Neuronal stem cell (in vitro differentiated cells): ENCODE measurements around the gene PCK1.

Experiments used
- DNase-seq: peaks from one replicate; pipeline ENCODE4 v3.0.0-alpha.2; 2013; ENCODE audit warnings: low spot score
- H2AFZ ChIP-seq: one replicate; pipeline ENCODE4 v1.6.1; 2013; ENCODE audit warnings: mild to moderate bottlenecking, low read length, inconsistent platforms
- H2AK5ac ChIP-seq: 2 replicates; pipeline ENCODE4 v1.6.1; 2013; ENCODE audit warnings: low read depth, mild to moderate bottlenecking, inconsistent platforms, low read length, moderate library complexity, mixed read lengths
- H2BK120ac ChIP-seq: 2 replicates; pipeline ENCODE4 v1.6.1; 2013; ENCODE audit warnings: low read depth, mild to moderate bottlenecking, inconsistent platforms, low read length, moderate library complexity, mixed read lengths
- H2BK12ac ChIP-seq: one replicate; pipeline ENCODE4 v1.6.1; 2013; ENCODE audit warnings: low read length, inconsistent platforms
- H2BK15ac ChIP-seq: 2 replicates; pipeline ENCODE4 v1.6.1; 2013; ENCODE audit warnings: mild to moderate bottlenecking, low read length, inconsistent platforms, mixed read lengths
- H2BK5ac ChIP-seq: one replicate; pipeline ENCODE4 v1.6.1; 2013; ENCODE audit warnings: inconsistent platforms, mild to moderate bottlenecking, low read length, moderate library complexity
- H3K14ac ChIP-seq: one replicate; pipeline ENCODE4 v1.6.1; 2013; ENCODE audit warnings: low read length, inconsistent platforms
- H3K18ac ChIP-seq: 2 replicates; pipeline ENCODE4 v1.6.1; 2013; ENCODE audit warnings: low read length, inconsistent platforms
- H3K23ac ChIP-seq: 2 replicates; pipeline ENCODE4 v1.6.1; 2013; ENCODE audit warnings: low read depth, mild to moderate bottlenecking, mixed read lengths, low read length, inconsistent platforms; ENCODE audit not compliant: poor library complexity
- H3K27ac ChIP-seq: replicated peaks from 3 replicates; pipeline ENCODE4 v1.5.1; 2013; ENCODE audit warnings: low read length, inconsistent platforms
- H3K27me3 ChIP-seq, 3 experiments: 2 replicates each; pipeline ENCODE4 v1.6.1; 2013; ENCODE audit warnings: low read length in 3 of 3, mild to moderate bottlenecking in 2 of 3, inconsistent platforms in 1 of 3, low read depth in 1 of 3, mixed read lengths in 1 of 3, moderate library complexity in 1 of 3; ENCODE audit not compliant: control insufficient read depth in 3 of 3, insufficient read depth in 3 of 3
- H3K36me3 ChIP-seq, 2 donors: replicated peaks in 1 of 2; 2 replicates each; pipeline ENCODE4 v1.6.1; 2013; ENCODE audit warnings: low read length in 2 of 2; ENCODE audit not compliant: control insufficient read depth in 2 of 2, insufficient read depth in 2 of 2
- H3K4ac ChIP-seq: 2 replicates; pipeline ENCODE4 v1.6.1; 2013; ENCODE audit warnings: inconsistent platforms, mild to moderate bottlenecking, low read length, moderate library complexity
- H3K4me1 ChIP-seq, 2 donors: 1 replicate in 1 of 2; 2 replicates in 1 of 2; pipeline ENCODE4 v1.6.1; 2013; ENCODE audit warnings: low read length in 2 of 2, low read depth in 1 of 2; ENCODE audit not compliant: control insufficient read depth in 2 of 2, insufficient read depth in 1 of 2
- H3K4me2 ChIP-seq: one replicate; pipeline ENCODE4 v1.6.1; 2013; ENCODE audit warnings: mild to moderate bottlenecking, low read length, inconsistent platforms; ENCODE audit not compliant: insufficient read depth, poor library complexity, severe bottlenecking
- H3K4me3 ChIP-seq, 2 donors: 2 replicates each; pipeline ENCODE4 v1.5.1; 2013; ENCODE audit warnings: low read length in 2 of 2, mild to moderate bottlenecking in 2 of 2, inconsistent platforms in 1 of 2, moderate library complexity in 1 of 2
- H3K79me1 ChIP-seq: one replicate; pipeline ENCODE4 v1.6.1; 2013; ENCODE audit warnings: low read depth, mild to moderate bottlenecking, inconsistent platforms, low read length, moderate library complexity
- H3K9ac ChIP-seq: one replicate; pipeline ENCODE4 v1.6.1; 2013; ENCODE audit warnings: mild to moderate bottlenecking, low read depth, low read length, inconsistent platforms; ENCODE audit not compliant: poor library complexity
- H3K9me3 ChIP-seq, 2 donors: replicated peaks in 1 of 2; 2 replicates each; pipeline versions ENCODE3 to v1.6.1; 2013; ENCODE audit warnings: low read length in 2 of 2, mild to moderate bottlenecking in 2 of 2, inconsistent platforms in 1 of 2, low read depth in 1 of 2, mixed read lengths in 1 of 2, moderate library complexity in 1 of 2; ENCODE audit not compliant: control insufficient read depth in 2 of 2, insufficient read depth in 1 of 2
- H4K8ac ChIP-seq: one replicate; pipeline ENCODE4 v1.6.1; 2013; ENCODE audit warnings: low read depth, mild to moderate bottlenecking, inconsistent platforms, low read length, moderate library complexity
- H4K91ac ChIP-seq: one replicate; pipeline ENCODE4 v1.6.1; 2013; ENCODE audit warnings: low read length, low read depth, mild to moderate bottlenecking, inconsistent platforms; ENCODE audit not compliant: poor library complexity
- WGBS, 2 donors: extraction: QIAGEN DNeasy Blood & Tissue Kit; methylation state at CpG; one replicate each; pipeline ENCODE4 v1.1.7; 2013; ENCODE audit warnings: missing lambda C conversion rate in 2 of 2, mixed read lengths in 1 of 2; ENCODE audit not compliant: insufficient read length in 2 of 2, insufficient replicate concordance in 1 of 2; ENCODE audit errors: extremely low coverage in 2 of 2; 5-methylcytosine and 5-hydroxymethylcytosine counted together

Gene PCK1

GRCh38 chr20:57612916-57613315, 52.0 kb downstream of the PCK1 start:
- Histone ChIP-seq H3K4me3 (no peak overlapping the region), H2AFZ (no peak overlapping the region), H3K4me1 (peaks cover 0 to 1% of the 10 kb centered on the region in 2 donors), H3K36me3 (no peaks in the 10 kb centered on the region), H3K4ac (no peak overlapping the region), H3K27ac (no peak overlapping the region), H3K79me1 (no peaks in the 10 kb centered on the region), H2BK5ac (no peak overlapping the region), H4K8ac (no peak overlapping the region), H2AK5ac (no peak overlapping the region), H2BK15ac (no peak overlapping the region), H4K91ac (no peak overlapping the region), H3K14ac (no peak overlapping the region), H3K23ac (no peak overlapping the region), H3K18ac (no peak overlapping the region), H3K9ac (no peak overlapping the region), H2BK12ac (no peak overlapping the region), H3K9me3 (no peaks in the 10 kb centered on the region), H3K27me3 (peaks cover 0 to 13% (median 2%) of the 10 kb centered on the region in 3 experiments), H3K4me2 (no peak overlapping the region), H2BK120ac (no peak overlapping the region)
- no peak for DNase-seq
- WGBS, 2 donors = no CpG with 5 or more reads among the region's 7 CpGs

GRCh38 chr20:57613481-57613921, 52.6 kb downstream of the PCK1 start:
- no peak overlapping the region for H2AK5ac ChIP-seq
- H2BK120ac ChIP-seq = no peak overlapping the region
- peaks cover 0 to 1% of the 10 kb centered on the region in 2 donors for H3K4me1 ChIP-seq
- H3K27me3 ChIP-seq = peaks cover 0 to 18% (median 2%) of the 10 kb centered on the region in 3 experiments
- no peak overlapping the region for H4K8ac ChIP-seq
- H3K14ac ChIP-seq = no peak overlapping the region
- no peak overlapping the region for H4K91ac ChIP-seq
- no peaks in the 10 kb centered on the region for H3K79me1 ChIP-seq
- no peak overlapping the region for H3K4ac ChIP-seq
- no peak overlapping the region for H3K27ac ChIP-seq
- DNase-seq = no peak
- H3K9ac ChIP-seq = no peak overlapping the region
- H3K9me3 ChIP-seq = no peaks in the 10 kb centered on the region
- no peaks in the 10 kb centered on the region for H3K36me3 ChIP-seq
- H2BK12ac ChIP-seq = no peak overlapping the region
- no peak overlapping the region for H3K4me2 ChIP-seq
- no peak overlapping the region for H3K18ac ChIP-seq
- H3K23ac ChIP-seq = no peak overlapping the region
- no peak overlapping the region for H3K4me3 ChIP-seq
- H2BK5ac ChIP-seq = no peak overlapping the region
- H2BK15ac ChIP-seq = no peak overlapping the region
- WGBS, 2 donors = no CpG with 5 or more reads among the region's 12 CpGs
- no peak overlapping the region for H2AFZ ChIP-seq

- Histone ChIP-seq H2BK5ac (no peak overlapping the region), H3K27me3 (peaks cover 0 to 22% (median 2%) of the 10 kb centered on the region in 3 experiments), H3K4me2 (no peak overlapping the region), H3K14ac (no peak overlapping the region), H3K4me1 (no peaks in the 10 kb centered on the region), H3K36me3 (no peaks in the 10 kb centered on the region), H3K27ac (no peak overlapping the region), H3K23ac (peak overlapping the region; percentile 56), H2AK5ac (no peak overlapping the region), H3K18ac (no peak overlapping the region), H3K9me3 (no peaks in the 10 kb centered on the region), H2AFZ (no peak overlapping the region), H3K79me1 (no peaks in the 10 kb centered on the region), H2BK120ac (no peak overlapping the region), H4K8ac (no peak overlapping the region), H4K91ac (no peak overlapping the region), H3K9ac (no peak overlapping the region), H3K4ac (no peak overlapping the region), H2BK12ac (no peak overlapping the region), H3K4me3 (no peak overlapping the region), H2BK15ac (no peak overlapping the region)
- no peak for DNase-seq
- no CpG with 5 or more reads among the region's 16 CpGs for WGBS, 2 donors
Measured at GRCh38 chr20:57614490-57615444, 53.9 kb downstream of the PCK1 start.

GRCh38 chr20:57615445-57615811, 54.5 kb downstream of the PCK1 start:
- no peak overlapping the region for H4K91ac ChIP-seq
- no peak overlapping the region for H4K8ac ChIP-seq
- H2AK5ac ChIP-seq = no peak overlapping the region
- no peak overlapping the region for H3K4me3 ChIP-seq
- no peak overlapping the region for H3K27ac ChIP-seq
- no peaks in the 10 kb centered on the region for H3K79me1 ChIP-seq
- peaks cover 0 to 26% (median 2%) of the 10 kb centered on the region in 3 experiments for H3K27me3 ChIP-seq
- no peaks in the 10 kb centered on the region for H3K9me3 ChIP-seq
- no peak overlapping the region for H2AFZ ChIP-seq
- no peaks in the 10 kb centered on the region for H3K4me1 ChIP-seq
- WGBS, 2 donors = no CpG with 5 or more reads among the region's 8 CpGs
- H2BK5ac ChIP-seq = no peak overlapping the region
- peak overlapping the region; percentile 56 for H3K23ac ChIP-seq
- no peak overlapping the region for H3K14ac ChIP-seq
- H3K18ac ChIP-seq = no peak overlapping the region
- no peak for DNase-seq
- no peak overlapping the region for H3K4ac ChIP-seq
- no peaks in the 10 kb centered on the region for H3K36me3 ChIP-seq
- H2BK12ac ChIP-seq = no peak overlapping the region
- no peak overlapping the region for H2BK120ac ChIP-seq
- H2BK15ac ChIP-seq = no peak overlapping the region
- H3K4me2 ChIP-seq = no peak overlapping the region
- H3K9ac ChIP-seq = no peak overlapping the region
